ENCODE data around the gene MEAF6. TPM values are rescaled to one million over a fixed set of nuclear protein-coding genes. Genes with fewer than 3 reads are reported as not detected.

MEAF6 gene
- total RNA-seq, 3 donors from 2014 or later, result 78.2 to 140 (median 87.2) TPM

GRCh38 chr1:37458551-37458950, 56.0 kb downstream of the MEAF6 start:
- DNase-seq (ENCODE audit: low spot score in 2 of 2), result no peak

GRCh38 chr1:37456614-37457013, 58.0 kb downstream of the MEAF6 start:
- no peaks in the 10 kb centered on the region for H3K9me3 ChIP-seq
- no peaks in the 10 kb centered on the region for H3K36me3 ChIP-seq
- no peak for DNase-seq (ENCODE audit: low spot score in 2 of 2)
- no peak overlapping the region for H3K27ac ChIP-seq
- H3K27me3 ChIP-seq, result no peaks in the 10 kb centered on the region
- TF ChIP-seq POLR2A (IDR thresholded peaks at IDR 0.05), result no peak
- TF ChIP-seq, protein P1, sequence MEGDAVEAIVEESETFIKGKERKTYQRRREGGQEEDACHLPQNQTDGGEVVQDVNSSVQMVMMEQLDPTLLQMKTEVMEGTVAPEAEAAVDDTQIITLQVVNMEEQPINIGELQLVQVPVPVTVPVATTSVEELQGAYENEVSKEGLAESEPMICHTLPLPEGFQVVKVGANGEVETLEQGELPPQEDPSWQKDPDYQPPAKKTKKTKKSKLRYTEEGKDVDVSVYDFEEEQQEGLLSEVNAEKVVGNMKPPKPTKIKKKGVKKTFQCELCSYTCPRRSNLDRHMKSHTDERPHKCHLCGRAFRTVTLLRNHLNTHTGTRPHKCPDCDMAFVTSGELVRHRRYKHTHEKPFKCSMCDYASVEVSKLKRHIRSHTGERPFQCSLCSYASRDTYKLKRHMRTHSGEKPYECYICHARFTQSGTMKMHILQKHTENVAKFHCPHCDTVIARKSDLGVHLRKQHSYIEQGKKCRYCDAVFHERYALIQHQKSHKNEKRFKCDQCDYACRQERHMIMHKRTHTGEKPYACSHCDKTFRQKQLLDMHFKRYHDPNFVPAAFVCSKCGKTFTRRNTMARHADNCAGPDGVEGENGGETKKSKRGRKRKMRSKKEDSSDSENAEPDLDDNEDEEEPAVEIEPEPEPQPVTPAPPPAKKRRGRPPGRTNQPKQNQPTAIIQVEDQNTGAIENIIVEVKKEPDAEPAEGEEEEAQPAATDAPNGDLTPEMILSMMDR (IDR thresholded peaks at IDR 0.05), result no peak
- TF ChIP-seq POLR2AphosphoS5 (IDR thresholded peaks at IDR 0.05), result no peak
- H3K4me1 ChIP-seq, result no peaks in the 10 kb centered on the region
- H3K4me3 ChIP-seq, result no peak overlapping the region
- intact Hi-C loops (cut with DNase I; ENCODE audit: low total_unique reads), result loop anchor here (10.0 kb wide), 1 partner anchor 228 kb away; no protein-coding TSS in a partner anchor

More at GRCh38 chr1:37458551-37458950, 56.0 kb downstream of the MEAF6 start:
- Histone ChIP-seq H3K9me3 (no peaks in the 10 kb centered on the region), H3K4me3 (no peak overlapping the region), H3K27ac (no peak overlapping the region), H3K4me1 (no peaks in the 10 kb centered on the region), H3K36me3 (no peaks in the 10 kb centered on the region), H3K27me3 (no peaks in the 10 kb centered on the region)
- intact Hi-C loops (cut with DNase I; ENCODE audit: low total_unique reads), result loop anchor here (10.0 kb wide), 1 partner anchor 226 kb away; no protein-coding TSS in a partner anchor
- TF ChIP-seq POLR2A (IDR thresholded peaks at IDR 0.05) (no peak), POLR2AphosphoS5 (IDR thresholded peaks at IDR 0.05) (no peak)
- TF ChIP-seq, protein P1 (IDR thresholded peaks at IDR 0.05), result no peak

GRCh38 chr1:37455516-37455915, 59.0 kb downstream of the MEAF6 start:
- peak overlapping the region in 1 of 3 donors; percentile 25 for H3K4me3 ChIP-seq
- TF ChIP-seq POLR2A (IDR thresholded peaks at IDR 0.05), result no peak
- TF ChIP-seq, protein P1 (IDR thresholded peaks at IDR 0.05), result no peak
- TF ChIP-seq POLR2AphosphoS5 (IDR thresholded peaks at IDR 0.05), result no peak
- no peaks in the 10 kb centered on the region for H3K4me1 ChIP-seq

GRCh38 chr1:37453647-37454046, 60.9 kb downstream of the MEAF6 start:
- H3K4me1 ChIP-seq, result no peaks in the 10 kb centered on the region
- no peak for DNase-seq (ENCODE audit: low spot score in 2 of 2)
- no peaks in the 10 kb centered on the region for H3K9me3 ChIP-seq
- intact Hi-C loops (cut with DNase I; ENCODE audit: low total_unique reads), result loop anchor here (10.0 kb wide), 1 partner anchor 231 kb away; no protein-coding TSS in a partner anchor
- peak overlapping the region in 1 of 2 donors; percentile 3 for H3K27ac ChIP-seq
- H3K4me3 ChIP-seq, result no peak overlapping the region
- H3K36me3 ChIP-seq, result no peaks in the 10 kb centered on the region
- no peaks in the 10 kb centered on the region for H3K27me3 ChIP-seq
- TF ChIP-seq POLR2AphosphoS5 (IDR thresholded peaks at IDR 0.05) (no peak), POLR2A (IDR thresholded peaks at IDR 0.05) (no peak)
- TF ChIP-seq, protein P1 (IDR thresholded peaks at IDR 0.05), result no peak

More at GRCh38 chr1:37455516-37455915, 59.0 kb downstream of the MEAF6 start:
- Histone ChIP-seq H3K27me3 (no peaks in the 10 kb centered on the region), H3K9me3 (no peaks in the 10 kb centered on the region), H3K27ac (peak overlapping the region; percentile 78 to 82), H3K36me3 (no peaks in the 10 kb centered on the region)
- intact Hi-C loops (cut with DNase I; ENCODE audit: low total_unique reads), result loop anchor here (10.0 kb wide), 1 partner anchor 229 kb away; no protein-coding TSS in a partner anchor
- no peak for DNase-seq (ENCODE audit: low spot score in 2 of 2)

DNA sequence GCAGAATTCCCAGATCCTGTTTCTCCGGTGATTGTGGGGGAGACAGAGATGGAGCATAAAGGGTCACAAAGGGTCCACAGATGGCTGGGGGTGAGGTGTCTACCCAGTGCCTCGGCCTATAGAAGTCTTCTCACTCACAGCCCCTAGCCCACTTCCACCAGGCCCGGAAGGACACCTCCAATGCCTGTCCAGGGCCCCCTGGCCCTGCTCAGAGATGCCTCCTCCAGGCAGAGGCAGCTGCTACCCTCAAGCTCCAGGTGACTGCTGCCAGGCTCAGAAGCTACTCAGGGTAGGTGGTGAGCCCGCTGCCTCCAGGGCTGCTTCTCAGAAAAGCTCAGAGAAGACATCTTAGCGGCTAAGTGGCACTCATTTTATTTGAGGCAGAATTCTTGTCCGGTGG, 62.1 kb downstream of the MEAF6 start:
- Histone ChIP-seq H3K27me3 (peaks cover 0 to 4% of the 10 kb centered on the region in 2 donors), H3K9me3 (no peaks in the 10 kb centered on the region), H3K27ac (no peak overlapping the region), H3K4me3 (no peak overlapping the region), H3K36me3 (no peaks in the 10 kb centered on the region), H3K4me1 (no peaks in the 10 kb centered on the region)
- DNase-seq (ENCODE audit: low spot score in 2 of 2), result no peak
- intact Hi-C loops (cut with DNase I; ENCODE audit: low total_unique reads), result loop anchor here (10.0 kb wide), 1 partner anchor 232 kb away; no protein-coding TSS in a partner anchor
- TF ChIP-seq, protein P1 (IDR thresholded peaks at IDR 0.05), result no peak
- TF ChIP-seq POLR2A (IDR thresholded peaks at IDR 0.05) (no peak), POLR2AphosphoS5 (IDR thresholded peaks at IDR 0.05) (no peak)

Measured in breast epithelium (tissue), 4 donors.